GF-D8 (cell line): ENCODE data around the gene ESD.

ENCODE experiments used
- DNase-seq: peaks from one replicate; lab custom pipeline; 2025; lab: John Stamatoyannopoulos, UW

Gene ESD

DNA sequence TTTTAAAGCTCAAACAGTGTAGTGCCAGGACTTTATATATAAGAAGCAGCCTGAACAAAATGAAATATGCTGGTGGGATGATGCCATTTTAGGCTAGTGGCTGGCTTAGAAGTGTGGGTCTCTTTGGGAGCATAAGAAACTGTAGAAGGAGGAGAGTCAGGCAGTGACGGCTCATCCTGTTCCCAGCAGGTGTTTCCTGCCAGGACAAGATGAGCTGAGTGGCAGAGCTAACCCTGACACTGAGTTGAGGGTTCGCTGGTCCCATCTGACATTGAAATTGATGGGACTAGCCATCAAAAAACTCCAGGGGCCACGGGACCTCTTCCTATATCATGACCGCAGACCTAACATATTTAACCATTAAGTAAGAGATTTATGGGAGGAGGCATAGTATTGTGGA is 51.3 kb downstream of the ESD start:
- no peak for DNase-seq

DNA sequence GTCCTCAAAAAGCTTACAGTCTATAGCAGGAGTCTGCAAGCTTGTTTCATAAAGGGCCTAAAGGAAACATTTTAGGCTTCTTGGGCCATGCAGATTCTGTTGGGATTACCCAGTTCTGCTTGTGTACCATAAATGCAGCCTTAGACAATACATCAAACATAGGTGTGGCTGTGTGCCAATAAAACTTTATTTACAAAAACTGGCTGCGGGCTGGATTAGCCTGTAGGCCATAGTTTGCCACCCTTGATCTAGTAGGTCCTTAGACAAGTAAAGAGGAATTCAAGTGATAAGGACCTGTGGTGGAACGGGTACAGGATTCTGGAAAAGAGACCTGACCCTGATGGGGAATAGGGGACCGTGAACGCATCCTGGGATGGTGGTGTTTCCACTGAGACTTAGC is 51.9 kb downstream of the ESD start:
- no peak for DNase-seq

DNA sequence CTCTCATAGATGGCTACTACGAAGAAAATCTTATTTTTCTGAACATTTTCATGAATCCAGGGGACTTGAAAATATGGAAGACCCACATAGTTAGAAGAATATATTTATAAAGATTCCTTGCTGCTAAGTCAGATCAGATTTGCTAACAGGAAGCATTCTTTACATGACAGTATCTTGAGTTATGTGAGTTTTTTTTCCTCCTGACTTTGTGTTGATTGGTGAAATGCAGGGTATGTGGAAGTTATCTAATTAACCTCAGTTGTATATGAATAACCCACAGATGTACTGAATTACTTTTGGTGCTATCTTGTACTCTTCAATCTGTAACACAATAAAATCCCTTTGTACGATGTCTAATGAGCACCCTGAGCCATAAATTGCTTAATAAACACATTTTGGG is 53.8 kb downstream of the ESD start:
- DNase-seq: no peak

DNA sequence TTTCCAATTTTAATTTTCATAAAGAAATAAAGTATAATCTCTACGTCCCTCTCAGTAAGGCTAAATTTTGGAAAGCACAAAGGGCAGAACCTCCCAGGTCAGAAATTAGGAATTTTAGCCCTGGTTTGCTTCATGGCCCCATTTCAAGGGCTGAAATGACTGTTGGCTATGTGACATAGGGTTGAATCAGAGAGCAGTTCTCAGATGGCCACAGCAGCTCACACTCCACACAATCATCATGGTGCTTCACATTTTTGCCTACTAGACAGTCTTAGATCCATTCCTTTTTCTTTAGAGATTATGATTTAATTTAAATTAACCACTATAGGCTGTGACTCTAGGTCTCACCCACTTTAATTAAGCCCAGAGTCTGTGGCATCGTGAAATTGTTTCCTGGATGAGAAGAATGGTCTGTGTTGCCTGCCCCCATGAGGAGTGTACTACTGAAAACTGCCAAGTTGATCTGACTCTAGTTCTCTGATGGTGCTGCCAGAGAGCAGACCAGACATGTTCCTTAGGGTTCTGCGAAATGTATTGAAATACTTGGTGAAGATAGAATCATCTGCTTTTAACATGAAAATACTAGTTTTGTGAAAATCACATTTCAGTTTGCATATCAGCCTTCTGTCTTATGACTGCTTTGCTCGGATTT is 57.4 kb downstream of the ESD start:
- no peak for DNase-seq

DNA sequence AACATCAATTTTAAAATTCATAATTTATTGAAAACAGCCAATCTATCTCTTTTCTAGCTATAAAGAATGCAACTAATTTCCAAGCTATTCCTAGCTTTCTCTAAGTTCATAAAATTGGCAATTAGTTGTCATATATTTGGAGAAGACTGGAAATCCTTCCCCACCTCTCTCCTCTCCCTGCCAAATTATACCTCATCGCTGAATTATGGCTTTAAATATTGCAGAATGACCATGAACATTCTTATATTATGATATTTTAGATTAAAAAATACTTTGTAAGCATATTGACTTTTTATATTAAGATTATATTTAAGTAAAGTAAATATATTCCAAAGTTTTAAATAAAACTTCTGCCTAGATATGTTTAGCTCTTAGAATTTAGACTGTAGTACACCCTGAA is 58.2 kb downstream of the ESD start:
- no peak for DNase-seq

DNA sequence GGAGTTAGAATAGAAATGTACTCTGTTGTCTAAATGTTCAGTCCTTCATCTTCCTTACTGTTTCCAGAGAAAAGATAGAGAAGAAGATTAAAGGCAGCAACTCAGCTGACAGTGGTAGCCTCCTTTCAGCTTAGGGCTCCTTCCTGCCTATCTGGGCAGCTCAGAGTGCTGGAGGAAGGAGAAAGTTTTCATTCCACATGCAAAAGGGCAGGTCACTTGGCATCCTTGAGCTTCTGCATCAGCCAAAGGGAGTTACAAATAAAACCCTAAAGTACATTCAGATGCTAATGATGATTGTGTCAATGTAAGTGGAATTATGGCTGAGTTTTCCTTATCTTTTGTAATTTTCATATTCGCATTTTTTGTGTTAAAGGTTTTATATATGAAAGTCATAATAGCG is 58.9 kb downstream of the ESD start:
- DNase-seq: no peak

DNA sequence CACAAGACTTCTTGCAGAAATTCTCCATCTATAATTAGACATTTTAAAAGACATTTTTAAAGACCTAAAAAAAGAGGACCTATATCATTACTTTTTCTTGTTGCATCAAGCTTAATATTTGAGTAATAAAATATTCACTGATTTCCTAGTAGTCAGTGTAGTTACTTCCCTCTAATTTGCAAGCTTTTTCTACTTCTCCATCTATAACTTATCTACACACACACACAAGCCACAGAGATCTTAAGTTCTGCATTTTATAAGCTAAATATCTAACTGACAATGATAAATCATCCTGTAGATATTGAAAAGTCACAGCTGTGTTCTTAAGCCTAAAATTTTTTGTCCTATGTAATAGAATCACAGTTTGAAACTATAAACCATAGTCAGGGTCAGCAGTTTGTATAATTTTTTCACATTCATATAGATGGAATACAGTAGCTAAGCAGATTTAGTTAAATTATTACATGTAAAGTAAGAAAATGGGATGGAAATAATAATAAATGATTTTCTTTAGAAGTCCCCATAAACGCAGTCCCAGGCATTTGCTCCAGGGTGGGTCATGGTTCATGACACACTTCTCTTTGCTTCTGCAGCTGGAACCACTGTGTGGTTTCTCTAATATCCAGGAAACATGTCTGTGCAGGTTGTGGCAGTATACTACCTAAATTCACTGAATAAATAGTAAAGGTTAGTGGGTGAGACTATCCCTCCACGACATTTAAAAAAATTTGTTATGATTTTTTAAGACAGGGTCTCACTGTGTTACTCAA is 60.2 kb downstream of the ESD start:
- peak; percentile 62 for DNase-seq

DNA sequence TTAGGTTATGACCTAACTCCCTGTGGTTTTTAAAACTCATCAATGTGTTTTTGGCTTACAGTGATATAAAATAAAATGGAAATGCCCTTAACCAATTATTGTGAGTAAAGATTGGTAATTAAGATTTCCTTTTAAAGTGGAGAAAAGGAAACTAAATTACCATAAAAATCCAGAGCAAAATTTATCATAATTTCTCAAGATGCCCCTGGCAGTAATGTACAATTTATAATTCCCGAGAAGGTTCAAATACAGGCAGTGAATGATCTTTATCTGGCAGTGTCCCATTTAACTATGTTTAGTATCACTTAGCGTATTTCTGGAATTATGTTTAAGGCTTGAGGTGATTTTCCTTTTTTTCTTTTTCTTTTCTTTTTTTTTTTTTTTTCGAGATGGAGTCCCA is 61.5 kb downstream of the ESD start:
- no peak for DNase-seq

DNA sequence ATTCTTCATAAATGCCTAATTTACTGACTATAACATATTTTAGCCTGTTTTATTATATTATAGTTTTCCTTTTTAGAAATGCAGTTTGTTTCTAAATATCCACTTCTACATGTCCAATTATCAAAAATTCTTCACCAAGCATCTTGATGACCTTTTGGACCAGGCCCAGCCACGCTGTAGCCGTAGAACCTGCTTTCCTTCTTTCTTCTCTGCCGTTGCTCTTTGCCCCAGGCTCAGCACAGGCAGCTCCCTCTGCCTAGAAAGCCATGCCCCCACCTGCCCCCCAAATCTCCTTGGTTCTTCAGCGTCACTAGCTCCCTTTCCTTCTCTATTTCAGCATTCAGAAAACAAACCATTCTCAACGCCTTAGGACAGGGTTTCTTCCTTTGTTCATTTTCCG is 65.4 kb downstream of the ESD start:
- no peak for DNase-seq

DNA sequence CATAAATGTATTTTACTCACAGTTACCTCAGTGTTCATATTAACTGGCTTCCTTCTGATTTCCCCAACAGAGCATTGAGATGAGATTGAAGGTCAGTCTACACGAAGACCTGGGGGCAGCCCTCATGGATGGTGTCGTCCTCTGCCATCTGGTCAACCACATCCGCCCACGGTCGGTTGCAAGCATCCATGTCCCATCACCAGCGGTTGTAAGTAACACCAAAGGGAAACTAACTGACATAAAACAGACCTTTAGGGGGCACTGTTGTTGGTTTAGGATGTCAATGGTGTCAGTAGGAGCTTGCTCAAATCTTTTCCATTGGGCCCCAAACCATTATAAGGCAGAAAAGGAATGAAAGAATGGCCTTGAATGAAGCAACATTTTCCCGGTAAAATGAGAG is 68.2 kb downstream of the ESD start:
- DNase-seq: peak; percentile 3

DNA sequence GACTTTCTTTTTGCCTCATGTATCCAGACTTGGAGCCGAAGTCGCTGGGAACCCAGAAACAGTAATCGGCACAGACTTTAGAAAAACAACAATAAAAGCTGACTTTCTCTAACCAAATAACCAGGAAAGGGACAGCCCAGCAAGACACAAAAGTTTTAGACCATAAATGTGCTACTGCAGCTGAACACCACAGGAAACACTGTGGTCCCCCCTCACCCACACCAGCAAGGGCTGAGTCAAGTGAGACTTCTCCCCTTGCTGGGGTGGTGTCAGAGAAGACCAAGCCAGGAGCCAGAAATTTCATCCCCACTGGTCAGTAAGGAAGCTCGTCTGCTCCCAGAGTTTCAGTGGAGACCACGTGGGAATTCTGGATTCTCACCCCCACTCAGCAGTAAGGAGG is 70.6 kb downstream of the ESD start:
- no peak for DNase-seq
